Osteocyte (in vitro differentiated cells): ENCODE results near the gene ANP32A. TPM values are rescaled to one million over a fixed set of nuclear protein-coding genes. Genes with fewer than 3 reads are reported as not detected.

ENCODE experiments used
- DNase-seq: peaks from one replicate; pipeline ENCODE4 v3.0.0; 2021; ENCODE audit warnings: mixed read lengths; ENCODE audit not compliant: unreplicated experiment; ENCODE audit errors: extremely low spot score
- H3K27ac Mint-ChIP-seq: one replicate; pipeline ENCODE4 v1.8.0; 2021; ENCODE audit warnings: mild to moderate bottlenecking, mixed read lengths; ENCODE audit not compliant: unreplicated experiment
- H3K27me3 Mint-ChIP-seq: one replicate; pipeline ENCODE4 v1.8.0; 2021; ENCODE audit warnings: mixed read lengths; ENCODE audit not compliant: unreplicated experiment
- H3K36me3 Mint-ChIP-seq: one replicate; pipeline ENCODE4 v1.8.0; 2021; ENCODE audit warnings: mixed read lengths; ENCODE audit not compliant: unreplicated experiment
- H3K4me1 Mint-ChIP-seq: one replicate; pipeline ENCODE4 v1.8.0; 2021; ENCODE audit warnings: mixed read lengths; ENCODE audit not compliant: unreplicated experiment
- H3K4me3 Mint-ChIP-seq: one replicate; pipeline ENCODE4 v1.8.0; 2021; ENCODE audit warnings: mild to moderate bottlenecking, moderate library complexity, mixed read lengths; ENCODE audit not compliant: unreplicated experiment
- H3K9me3 Mint-ChIP-seq: one replicate; pipeline ENCODE4 v1.8.0; 2021; ENCODE audit warnings: mixed read lengths; ENCODE audit not compliant: unreplicated experiment
- CTCF ChIP-seq: fragments of 200-600 bp; sonication (generic); IDR thresholded peaks from 2 replicates; pipeline ENCODE4 v1.5.0; 2021; ENCODE audit warnings: antibody characterized with exemption, mild to moderate bottlenecking, moderate library complexity
- total RNA-seq: library from RNA; stranded (reverse); gene quantifications from 2 replicates; pipeline ENCODE4 v1.2.1, GENCODE V29; 2021

The ANP32A gene
- total RNA-seq, 1 donor from 2014 or later, result 155 TPM

- H3K27me3 Mint-ChIP-seq, result peaks cover 6% of the 10 kb centered on the region
- no peak overlapping the region for H3K4me3 Mint-ChIP-seq
- peaks cover 5% of the 10 kb centered on the region for H3K9me3 Mint-ChIP-seq
- no peaks in the 10 kb centered on the region for H3K4me1 Mint-ChIP-seq
- peak; percentile 56 for DNase-seq
- TF ChIP-seq CTCF, result no peak
- peaks cover 33% of the 10 kb centered on the region for H3K36me3 Mint-ChIP-seq
- H3K27ac Mint-ChIP-seq, result no peak overlapping the region
These were observed 44.8 kb downstream of the ANP32A start for GRCh38 chr15:68775671-68776476.

GRCh38 chr15:68775236-68775577 lies 45.5 kb downstream of the ANP32A start:
- no peaks in the 10 kb centered on the region for H3K4me1 Mint-ChIP-seq
- H3K36me3 Mint-ChIP-seq, result peaks cover 28% of the 10 kb centered on the region
- DNase-seq, result peak; percentile 36
- H3K27me3 Mint-ChIP-seq, result peaks cover 6% of the 10 kb centered on the region
- peaks cover 5% of the 10 kb centered on the region for H3K9me3 Mint-ChIP-seq
- no peak overlapping the region for H3K4me3 Mint-ChIP-seq
- no peak overlapping the region for H3K27ac Mint-ChIP-seq
- TF ChIP-seq CTCF, result no peak

DNA sequence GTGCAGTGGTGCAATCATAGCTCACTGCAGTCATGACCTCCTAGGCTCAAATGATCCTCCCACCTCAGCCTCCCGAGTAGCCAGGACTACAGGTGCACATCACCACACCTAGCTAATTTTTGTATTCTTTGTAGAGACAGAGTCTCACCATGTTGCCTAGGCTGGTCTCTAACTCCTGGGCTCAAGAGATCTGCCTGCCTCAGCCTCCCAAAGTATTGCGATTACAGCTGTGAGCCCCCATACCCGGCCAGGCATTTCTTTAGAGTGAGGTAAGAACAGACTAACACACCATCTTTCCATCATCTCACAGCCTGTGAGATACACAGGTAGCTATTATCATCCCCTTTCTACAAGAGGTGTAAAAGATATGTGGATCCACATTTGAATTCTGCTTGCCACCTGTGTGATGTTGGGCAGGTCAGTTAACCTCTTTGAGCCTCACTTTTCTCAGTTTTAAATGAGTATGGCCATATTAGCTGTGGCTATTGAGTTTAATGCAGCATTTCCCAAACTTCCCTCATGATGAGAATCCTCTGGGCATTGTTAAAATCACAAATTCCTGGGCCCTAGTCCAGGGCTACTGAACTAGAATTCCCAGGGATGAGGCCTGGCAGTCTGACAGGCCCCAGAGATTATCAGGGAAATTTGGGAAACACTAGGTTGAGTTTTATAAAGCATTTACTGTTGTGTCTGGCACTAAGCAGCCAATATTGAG lies 46.0 kb downstream of the ANP32A start:
- Mint-ChIP-seq H3K27me3 (peaks cover 6% of the 10 kb centered on the region), H3K9me3 (peaks cover 5% of the 10 kb centered on the region), H3K27ac (no peak overlapping the region)

GRCh38 chr15:68774120-68774519 lies 46.6 kb downstream of the ANP32A start:
- Mint-ChIP-seq H3K4me3 (no peak overlapping the region), H3K9me3 (peaks cover 5% of the 10 kb centered on the region), H3K27ac (no peak overlapping the region), H3K4me1 (no peaks in the 10 kb centered on the region), H3K36me3 (peaks cover 18% of the 10 kb centered on the region), H3K27me3 (peaks cover 6% of the 10 kb centered on the region)
- peak; percentile 6 for DNase-seq
- no peak for TF ChIP-seq CTCF

More for the DNA sequence above, 46.0 kb downstream of the ANP32A start:
- Mint-ChIP-seq H3K4me3 (no peak overlapping the region), H3K4me1 (no peaks in the 10 kb centered on the region), H3K36me3 (peaks cover 24% of the 10 kb centered on the region)
- peak; percentile 54 for DNase-seq
- TF ChIP-seq CTCF, result no peak

DNA sequence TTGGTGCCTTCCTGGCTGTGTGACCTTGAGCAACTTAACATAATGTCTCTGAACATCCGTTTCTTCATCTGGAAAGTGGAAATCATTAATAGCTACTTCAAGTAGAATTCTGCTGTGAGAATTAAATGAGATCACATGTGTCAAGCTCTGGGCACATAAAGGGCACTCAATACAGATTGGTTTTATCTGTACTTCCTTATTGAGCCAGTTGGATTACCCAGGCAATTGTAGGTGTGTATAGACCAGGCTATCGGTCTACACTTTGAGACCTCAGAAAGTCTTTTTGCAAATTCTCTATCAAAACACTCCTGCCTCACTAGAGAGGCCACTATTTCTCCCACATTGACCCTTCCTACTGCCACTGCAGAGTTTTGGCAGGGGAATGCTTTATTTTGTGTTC lies 47.7 kb downstream of the ANP32A start:
- H3K27me3 Mint-ChIP-seq, result peaks cover 6% of the 10 kb centered on the region
- peaks cover 9% of the 10 kb centered on the region for H3K36me3 Mint-ChIP-seq
- peaks cover 5% of the 10 kb centered on the region for H3K9me3 Mint-ChIP-seq
- no peak overlapping the region for H3K4me3 Mint-ChIP-seq
- DNase-seq, result no peak
- no peak for TF ChIP-seq CTCF
- peaks cover 8% of the 10 kb centered on the region for H3K4me1 Mint-ChIP-seq
- H3K27ac Mint-ChIP-seq, result no peak overlapping the region
